Glutamatergic neuron (in vitro differentiated cells): ENCODE data around the gene STK32A. TPM values are rescaled to one million over a fixed set of nuclear protein-coding genes. Genes with fewer than 3 reads are reported as not detected.

Experiments
- DNase-seq: peaks from one replicate; pipeline ENCODE4 v3.0.0; 2022
- H3K27ac Mint-ChIP-seq: one replicate; pipeline ENCODE4 v1.8.0; 2020; ENCODE audit warnings: mild to moderate bottlenecking, mixed read lengths, inconsistent platforms; ENCODE audit not compliant: unreplicated experiment
- H3K27me3 Mint-ChIP-seq: one replicate; pipeline ENCODE4 v1.8.0; 2020; ENCODE audit warnings: mild to moderate bottlenecking, moderate library complexity, mixed read lengths, inconsistent platforms; ENCODE audit not compliant: unreplicated experiment
- H3K36me3 Mint-ChIP-seq: one replicate; pipeline ENCODE4 v1.8.0; 2020; ENCODE audit warnings: mild to moderate bottlenecking, mixed read lengths, inconsistent platforms; ENCODE audit not compliant: unreplicated experiment
- H3K4me1 Mint-ChIP-seq: one replicate; pipeline ENCODE4 v1.8.0; 2020; ENCODE audit warnings: mild to moderate bottlenecking, low read depth, mixed read lengths, inconsistent platforms; ENCODE audit not compliant: unreplicated experiment
- H3K4me3 Mint-ChIP-seq: one replicate; pipeline ENCODE4 v1.8.0; 2020; ENCODE audit warnings: mild to moderate bottlenecking, mixed read lengths, inconsistent platforms; ENCODE audit not compliant: unreplicated experiment
- H3K9me3 Mint-ChIP-seq: one replicate; pipeline ENCODE4 v1.8.0; 2020; ENCODE audit warnings: mild to moderate bottlenecking, moderate library complexity, mixed read lengths, inconsistent platforms; ENCODE audit not compliant: unreplicated experiment
- CTCF ChIP-seq: fragments of 200-600 bp; sonication (generic); IDR thresholded peaks from one replicate; pipeline ENCODE4 v1.5.0; 2021; ENCODE audit not compliant: partially characterized antibody, unreplicated experiment
- total RNA-seq: library from RNA; stranded (reverse); fragmentation: NEBNext Ultra II Directional; extraction: Animal tissue kit (Norgen Biotek cat#: 25700); gene quantifications from one replicate; pipeline ENCODE4 v1.2.1, GENCODE V29; 2021; ENCODE audit not compliant: unreplicated experiment

Gene STK32A
- total RNA-seq, 1 donor from 2014 or later, result 3.2 TPM

DNA sequence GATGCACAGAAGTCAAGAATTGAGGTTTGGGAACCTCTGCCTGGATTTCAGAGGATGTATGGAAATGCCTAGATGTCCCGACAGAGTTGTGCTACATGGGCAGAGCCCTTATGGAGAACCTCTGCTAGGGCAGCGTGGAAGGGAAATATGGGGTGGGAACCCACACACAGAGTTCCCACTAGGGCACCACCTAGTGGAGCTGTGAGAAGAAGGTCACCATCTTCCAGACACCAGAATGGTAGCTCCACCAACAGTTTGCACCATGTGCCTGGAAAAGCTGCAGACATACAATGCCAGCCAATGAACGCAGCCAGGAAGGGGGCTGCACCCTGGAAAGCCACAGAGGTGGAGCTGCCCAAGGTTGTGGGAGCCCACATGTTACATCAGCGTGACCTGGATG is 104.5 kb downstream of the STK32A start:
- no peak for TF ChIP-seq CTCF
- no peak overlapping the region for H3K27ac Mint-ChIP-seq
- no peak overlapping the region for H3K4me3 Mint-ChIP-seq
- no peaks in the 10 kb centered on the region for H3K9me3 Mint-ChIP-seq
- no peak for DNase-seq
- H3K27me3 Mint-ChIP-seq, result no peaks in the 10 kb centered on the region
- H3K36me3 Mint-ChIP-seq, result no peaks in the 10 kb centered on the region
- no peaks in the 10 kb centered on the region for H3K4me1 Mint-ChIP-seq

DNA sequence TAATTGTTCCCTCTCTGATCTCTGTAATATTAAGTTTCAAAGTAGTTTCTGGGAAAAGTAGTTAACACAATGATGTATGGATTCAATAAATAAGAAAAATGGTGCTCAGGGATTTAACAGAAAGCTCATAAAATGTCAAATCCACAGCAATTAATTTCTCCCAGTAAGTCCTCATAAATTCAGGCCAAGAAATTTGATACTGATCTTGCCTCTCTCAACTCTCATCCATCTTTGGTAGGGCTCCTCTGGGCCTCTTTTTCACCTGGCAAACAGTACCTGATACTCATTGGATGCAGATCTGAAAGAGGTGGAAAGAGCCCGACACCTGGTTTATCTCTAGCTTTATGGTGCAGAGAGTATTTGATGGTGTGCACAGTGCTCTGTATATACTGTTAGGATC is 106.1 kb downstream of the STK32A start:
- no peak overlapping the region for H3K27ac Mint-ChIP-seq
- DNase-seq, result no peak
- no peak overlapping the region for H3K4me3 Mint-ChIP-seq
- H3K4me1 Mint-ChIP-seq, result no peaks in the 10 kb centered on the region
- no peaks in the 10 kb centered on the region for H3K36me3 Mint-ChIP-seq
- no peaks in the 10 kb centered on the region for H3K27me3 Mint-ChIP-seq
- TF ChIP-seq CTCF, result no peak
- no peaks in the 10 kb centered on the region for H3K9me3 Mint-ChIP-seq

- H3K9me3 Mint-ChIP-seq, result no peaks in the 10 kb centered on the region
- H3K27me3 Mint-ChIP-seq, result no peaks in the 10 kb centered on the region
- TF ChIP-seq CTCF, result no peak
- no peak overlapping the region for H3K4me3 Mint-ChIP-seq
- no peak for DNase-seq
- no peaks in the 10 kb centered on the region for H3K36me3 Mint-ChIP-seq
- H3K4me1 Mint-ChIP-seq, result no peaks in the 10 kb centered on the region
- no peak overlapping the region for H3K27ac Mint-ChIP-seq
Observed at GRCh38 chr5:147341345-147341744, 106.5 kb downstream of the STK32A start.

DNA sequence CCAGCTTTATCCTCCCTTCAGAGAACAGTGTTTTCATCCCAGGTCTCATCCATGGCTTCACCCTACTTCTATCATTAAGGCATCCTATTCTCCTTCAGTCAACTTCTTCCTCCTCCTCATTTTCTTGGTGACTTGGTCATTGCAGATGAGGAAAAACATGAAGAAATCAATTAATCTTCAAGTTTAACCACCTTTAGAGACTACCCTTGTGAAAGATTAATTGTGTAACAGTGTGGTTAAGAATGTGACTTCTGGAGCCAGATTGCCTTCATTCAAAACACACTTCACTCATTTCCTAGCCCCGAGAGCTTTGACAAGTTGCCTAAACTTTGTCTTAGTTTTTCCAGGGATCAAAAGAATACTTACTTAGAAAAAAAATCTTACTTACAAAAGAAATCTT is 110.0 kb downstream of the STK32A start:
- Mint-ChIP-seq H3K4me1 (no peaks in the 10 kb centered on the region), H3K9me3 (no peaks in the 10 kb centered on the region), H3K27me3 (no peaks in the 10 kb centered on the region), H3K36me3 (no peaks in the 10 kb centered on the region), H3K4me3 (no peak overlapping the region), H3K27ac (no peak overlapping the region)
- no peak for TF ChIP-seq CTCF
- DNase-seq, result no peak

DNA sequence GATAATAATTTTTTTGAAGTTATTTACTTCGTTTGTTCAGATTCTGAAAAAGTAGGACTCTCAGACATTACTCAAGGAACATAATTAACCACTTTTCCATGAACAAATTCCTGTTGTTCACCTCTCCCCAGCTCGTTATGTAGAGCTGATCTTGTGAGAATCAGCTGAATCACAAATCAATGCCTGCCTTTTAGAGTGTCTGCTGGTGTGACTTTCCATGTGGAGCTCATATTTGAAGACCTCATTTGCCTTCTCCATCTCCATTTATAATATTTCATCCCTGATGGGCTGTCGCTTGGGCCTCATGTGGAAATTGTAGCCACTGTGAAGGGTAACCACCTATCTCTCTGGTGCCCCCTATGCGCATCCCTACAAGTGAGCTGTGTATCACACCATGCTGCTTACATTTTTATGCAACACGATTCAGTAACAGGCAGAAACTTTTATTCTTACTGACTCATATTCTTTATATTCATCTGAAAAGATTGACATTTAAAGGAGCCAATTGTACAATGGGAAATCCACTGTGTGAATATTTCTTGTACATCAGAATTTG is 111.3 kb downstream of the STK32A start:
- no peak overlapping the region for H3K27ac Mint-ChIP-seq
- no peak overlapping the region for H3K4me3 Mint-ChIP-seq
- H3K9me3 Mint-ChIP-seq, result no peaks in the 10 kb centered on the region
- no peaks in the 10 kb centered on the region for H3K27me3 Mint-ChIP-seq
- H3K36me3 Mint-ChIP-seq, result no peaks in the 10 kb centered on the region
- H3K4me1 Mint-ChIP-seq, result no peaks in the 10 kb centered on the region
- no peak for DNase-seq
- TF ChIP-seq CTCF, result no peak
